Ascending aorta (tissue), 2 donors: ENCODE measurements around the gene CACNA2D3. TPM values are rescaled to one million over a fixed set of nuclear protein-coding genes. Genes with fewer than 3 reads are reported as not detected.

Experiments
- DNase-seq, 2 donors: peaks; one replicate each; pipeline ENCODE4 v3.0.0-alpha.2; 2019; ENCODE audit warnings: low spot score in 2 of 2
- H3K27ac ChIP-seq, 2 donors: fragments of 200-600 bp; sonication (generic); one replicate each; pipeline ENCODE4 v1.5.1; 2016 to 2017; ENCODE audit warnings: mild to moderate bottlenecking in 1 of 2
- H3K27me3 ChIP-seq: fragments of 200-600 bp; sonication (generic); one replicate; pipeline ENCODE4 v1.5.1; 2017
- H3K36me3 ChIP-seq, 2 donors: fragments of 200-600 bp; sonication (generic); one replicate each; pipeline ENCODE4 v1.5.1; 2016
- H3K4me1 ChIP-seq, 2 donors: fragments of 200-600 bp; sonication (generic); one replicate each; pipeline ENCODE4 v1.5.1; 2016 to 2017; ENCODE audit warnings: mild to moderate bottlenecking in 1 of 2
- H3K4me3 ChIP-seq, 2 donors: fragments of 200-600 bp; sonication (generic); one replicate each; pipeline ENCODE4 v1.5.1; 2016 to 2017; ENCODE audit warnings: mild to moderate bottlenecking in 1 of 2
- H3K9me3 ChIP-seq, 2 donors: fragments of 200-600 bp; sonication (generic); one replicate each; pipeline ENCODE4 v1.5.1; 2016
- intact Hi-C: fragments of 100-400 bp; cut with DNase I; formaldehyde crosslinking; loops from one replicate; pipeline ENCODE4 v1.15.1; 2023
- total RNA-seq: library from RNA; depleted of rRNA; stranded (reverse); fragments of >200 nt; gene quantifications from one replicate; pipeline ENCODE4 v1.1.0, GENCODE V29; 2016
- TF ChIP-seq, protein P1 (sequence below), 3 experiments: fragments of 200-600 bp in 2 of 3; fragments of 450-650 bp in 1 of 3; sonication (generic) in 2 of 3; IDR thresholded peaks; one replicate each; pipeline ENCODE4 v1.5.1; 2016 to 2019; ENCODE audit warnings: antibody characterized with exemption in 3 of 3, mild to moderate bottlenecking in 1 of 3, moderate library complexity in 1 of 3

The CACNA2D3 gene
- total RNA-seq, 1 donor from 2014 or later = not detected

GRCh38 chr3:54228806-54229205 is 106.5 kb downstream of the CACNA2D3 start:
- Histone ChIP-seq H3K27ac (no peak overlapping the region), H3K4me3 (no peak overlapping the region), H3K27me3 (no peaks in the 10 kb centered on the region), H3K36me3 (no peaks in the 10 kb centered on the region), H3K9me3 (no peaks in the 10 kb centered on the region), H3K4me1 (no peaks in the 10 kb centered on the region)
- intact Hi-C loops = no loop called here
- TF ChIP-seq, protein P1, sequence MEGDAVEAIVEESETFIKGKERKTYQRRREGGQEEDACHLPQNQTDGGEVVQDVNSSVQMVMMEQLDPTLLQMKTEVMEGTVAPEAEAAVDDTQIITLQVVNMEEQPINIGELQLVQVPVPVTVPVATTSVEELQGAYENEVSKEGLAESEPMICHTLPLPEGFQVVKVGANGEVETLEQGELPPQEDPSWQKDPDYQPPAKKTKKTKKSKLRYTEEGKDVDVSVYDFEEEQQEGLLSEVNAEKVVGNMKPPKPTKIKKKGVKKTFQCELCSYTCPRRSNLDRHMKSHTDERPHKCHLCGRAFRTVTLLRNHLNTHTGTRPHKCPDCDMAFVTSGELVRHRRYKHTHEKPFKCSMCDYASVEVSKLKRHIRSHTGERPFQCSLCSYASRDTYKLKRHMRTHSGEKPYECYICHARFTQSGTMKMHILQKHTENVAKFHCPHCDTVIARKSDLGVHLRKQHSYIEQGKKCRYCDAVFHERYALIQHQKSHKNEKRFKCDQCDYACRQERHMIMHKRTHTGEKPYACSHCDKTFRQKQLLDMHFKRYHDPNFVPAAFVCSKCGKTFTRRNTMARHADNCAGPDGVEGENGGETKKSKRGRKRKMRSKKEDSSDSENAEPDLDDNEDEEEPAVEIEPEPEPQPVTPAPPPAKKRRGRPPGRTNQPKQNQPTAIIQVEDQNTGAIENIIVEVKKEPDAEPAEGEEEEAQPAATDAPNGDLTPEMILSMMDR (IDR thresholded peaks at IDR 0.05) = no peak
- no peak for DNase-seq

DNA sequence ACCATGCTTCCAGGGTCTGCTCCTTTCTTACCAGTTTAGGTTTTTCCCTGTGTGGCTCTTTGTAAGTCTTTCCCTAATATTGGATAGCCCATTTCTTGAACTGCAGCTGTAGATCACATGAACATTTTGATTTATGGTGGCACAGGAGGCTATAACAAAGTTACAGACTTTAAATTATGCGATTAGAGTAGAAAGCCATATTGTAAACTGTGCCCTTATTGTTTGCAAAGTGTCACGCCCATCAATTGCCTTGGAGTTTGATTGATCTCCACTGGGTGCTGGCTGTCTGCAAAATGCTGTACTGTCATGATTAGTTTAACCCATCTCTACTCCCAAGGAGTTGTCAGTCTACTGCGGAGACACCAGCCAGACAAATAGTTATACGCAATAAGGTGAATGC is 110.3 kb downstream of the CACNA2D3 start:
- Histone ChIP-seq H3K4me1 (no peaks in the 10 kb centered on the region), H3K4me3 (no peak overlapping the region), H3K27ac (no peak overlapping the region), H3K27me3 (no peaks in the 10 kb centered on the region), H3K36me3 (no peaks in the 10 kb centered on the region), H3K9me3 (no peaks in the 10 kb centered on the region)
- TF ChIP-seq, protein P1 (IDR thresholded peaks at IDR 0.05) = no peak
- intact Hi-C loops = no loop called here
- DNase-seq = no peak

DNA sequence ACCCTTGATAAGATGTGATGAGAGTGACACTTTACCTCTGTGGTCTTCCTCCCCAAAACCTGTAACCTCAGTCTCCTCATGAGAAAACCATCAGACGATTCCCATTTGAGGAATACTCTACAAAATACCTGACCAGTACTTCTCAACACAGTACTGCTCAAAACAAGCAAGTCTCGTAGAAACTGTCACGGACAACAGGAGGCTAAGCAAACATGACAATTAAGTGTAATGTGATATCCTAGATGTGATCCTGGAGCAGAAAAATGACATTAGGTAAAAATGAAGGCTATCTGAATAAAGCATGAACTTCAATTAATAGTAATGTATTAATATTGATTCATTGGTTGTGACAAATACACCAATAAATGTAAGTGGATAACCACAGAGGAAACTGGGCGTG is 113.6 kb downstream of the CACNA2D3 start:
- no peak overlapping the region for H3K27ac ChIP-seq
- intact Hi-C loops = no loop called here
- no peaks in the 10 kb centered on the region for H3K4me1 ChIP-seq
- H3K36me3 ChIP-seq = no peaks in the 10 kb centered on the region
- H3K4me3 ChIP-seq = no peak overlapping the region
- no peak for DNase-seq
- no peaks in the 10 kb centered on the region for H3K27me3 ChIP-seq
- TF ChIP-seq, protein P1 (IDR thresholded peaks at IDR 0.05) = no peak
- H3K9me3 ChIP-seq = no peaks in the 10 kb centered on the region

- Histone ChIP-seq H3K9me3 (no peaks in the 10 kb centered on the region), H3K4me3 (no peak overlapping the region), H3K27me3 (no peaks in the 10 kb centered on the region), H3K36me3 (no peaks in the 10 kb centered on the region), H3K27ac (no peak overlapping the region), H3K4me1 (no peaks in the 10 kb centered on the region)
- TF ChIP-seq, protein P1 (IDR thresholded peaks at IDR 0.05) = no peak
- intact Hi-C loops = no loop called here
- no peak for DNase-seq
Measured at GRCh38 chr3:54237109-54237508, 114.8 kb downstream of the CACNA2D3 start.

DNA sequence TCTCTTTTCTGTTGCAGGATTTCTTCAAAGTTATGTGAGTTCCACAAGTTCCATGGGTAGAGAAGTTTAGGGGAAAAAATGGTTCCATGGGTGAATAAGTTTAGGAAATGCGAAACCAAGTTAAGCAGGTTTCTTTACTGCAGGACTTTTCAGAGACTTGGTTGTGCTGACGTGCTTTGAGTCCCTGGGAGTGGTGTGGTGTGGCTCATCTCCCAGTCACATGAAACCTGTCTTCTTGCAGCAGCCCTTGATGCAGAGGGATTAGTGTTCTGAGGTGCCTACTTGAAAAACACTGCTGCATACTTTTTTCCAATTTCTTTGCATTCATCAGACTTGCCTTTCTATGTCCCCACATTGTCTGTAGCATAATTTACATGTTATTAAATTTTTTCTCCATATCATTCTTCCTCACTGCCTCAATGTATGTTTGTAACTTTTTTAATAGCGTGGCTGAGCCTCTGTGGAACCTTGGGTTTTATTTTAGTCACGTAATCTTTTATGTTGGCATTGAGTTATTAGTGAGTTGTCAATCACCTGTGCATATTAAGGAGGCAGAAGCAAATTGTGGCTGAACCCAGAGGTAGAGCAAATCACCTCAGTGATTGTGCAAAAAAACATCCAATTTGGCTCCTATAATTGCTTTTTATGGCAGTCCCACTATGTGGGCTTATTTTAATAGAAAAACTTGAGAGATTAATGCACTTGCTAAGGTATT is 115.6 kb downstream of the CACNA2D3 start:
- H3K36me3 ChIP-seq = no peaks in the 10 kb centered on the region
- no peaks in the 10 kb centered on the region for H3K4me1 ChIP-seq
- no peaks in the 10 kb centered on the region for H3K27me3 ChIP-seq
- intact Hi-C loops = no loop called here
- H3K4me3 ChIP-seq = no peak overlapping the region
- H3K9me3 ChIP-seq = no peaks in the 10 kb centered on the region
- H3K27ac ChIP-seq = no peak overlapping the region
- DNase-seq = no peak
- TF ChIP-seq, protein P1 (IDR thresholded peaks at IDR 0.05) = no peak

DNA sequence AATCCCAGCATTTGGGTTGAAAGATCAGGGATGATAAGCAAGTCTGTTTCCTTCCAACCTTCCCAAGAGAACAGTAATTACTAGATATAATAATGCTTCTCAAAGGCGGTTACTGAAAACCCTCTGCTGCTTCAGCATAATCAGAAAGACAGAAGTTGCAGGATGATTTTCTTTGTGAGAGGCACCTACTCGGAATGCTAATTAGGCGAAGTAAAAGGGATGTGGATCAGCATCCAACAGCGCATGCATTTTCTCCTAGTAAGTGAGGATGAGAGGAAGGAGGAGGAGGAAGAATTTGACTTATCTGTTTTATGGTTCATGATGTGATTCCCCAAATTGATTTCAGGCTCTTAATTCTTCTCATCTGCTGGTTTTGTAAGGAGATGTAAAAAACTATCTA is 118.0 kb downstream of the CACNA2D3 start:
- intact Hi-C loops = no loop called here
- no peak overlapping the region for H3K4me3 ChIP-seq
- H3K27me3 ChIP-seq = no peaks in the 10 kb centered on the region
- TF ChIP-seq, protein P1 (IDR thresholded peaks at IDR 0.05) = no peak
- H3K9me3 ChIP-seq = no peaks in the 10 kb centered on the region
- no peaks in the 10 kb centered on the region for H3K36me3 ChIP-seq
- H3K27ac ChIP-seq = no peak overlapping the region
- H3K4me1 ChIP-seq = no peaks in the 10 kb centered on the region
- no peak for DNase-seq
